Activated CD4-positive, CD25-positive, alpha-beta regulatory T cell treated with anti-CD3 and anti-CD28 coated beads, Interleukin-2, amount 50 U/mL, for 16 hours (primary cell): ENCODE results near the gene ETS1.

Experiments
- DNase-seq: peaks from one replicate; pipeline ENCODE4 v3.0.0-alpha.2; 2020; ENCODE audit warnings: low read depth, low spot score

Gene ETS1

GRCh38 chr11:128428935-128429334, 158.4 kb downstream of the ETS1 start:
- no peak for DNase-seq

DNA sequence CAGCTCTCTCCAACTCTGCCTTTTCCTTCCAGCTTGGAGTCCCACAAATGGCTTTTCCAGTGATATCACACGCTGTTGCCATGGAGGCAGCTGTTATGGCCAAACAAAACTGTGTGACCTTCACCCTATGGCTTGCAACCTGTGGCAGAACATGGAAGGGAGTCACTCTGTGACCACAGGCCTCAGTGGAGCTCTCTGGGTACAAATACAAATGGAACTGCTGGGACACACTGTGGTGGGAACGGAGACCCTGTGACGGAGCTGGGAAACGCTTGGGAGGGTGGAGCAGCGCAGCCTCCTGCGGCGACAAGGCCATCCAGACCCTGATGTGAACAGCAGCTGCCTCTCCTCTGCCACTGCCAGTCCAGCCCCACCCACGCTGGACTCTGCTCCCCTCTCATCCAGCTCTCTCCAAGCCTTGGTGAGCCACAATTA, 162.5 kb downstream of the ETS1 start:
- DNase-seq, result no peak

DNA sequence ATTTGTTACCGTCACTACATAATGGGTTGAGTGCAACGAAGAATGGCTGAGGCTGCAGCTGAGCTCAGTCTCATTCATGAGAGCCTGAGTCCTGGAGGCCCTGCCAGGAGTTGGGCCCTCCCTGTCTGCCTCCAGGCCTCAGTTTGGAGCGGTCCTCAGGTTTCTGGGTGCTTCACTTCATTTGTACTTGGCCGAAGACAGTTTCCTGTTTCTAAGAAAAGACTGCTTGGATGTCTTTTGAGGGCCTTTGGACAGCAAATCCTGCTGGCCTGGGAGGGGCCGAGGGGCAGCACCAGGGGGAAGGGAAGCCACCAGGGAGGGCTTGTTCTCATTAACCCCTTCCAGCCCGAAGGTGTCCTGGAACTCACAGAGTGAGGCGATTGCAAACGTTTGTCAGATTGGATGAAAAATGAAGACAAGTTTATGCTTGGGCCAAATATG, 163.1 kb downstream of the ETS1 start:
- DNase-seq, result no peak

DNA sequence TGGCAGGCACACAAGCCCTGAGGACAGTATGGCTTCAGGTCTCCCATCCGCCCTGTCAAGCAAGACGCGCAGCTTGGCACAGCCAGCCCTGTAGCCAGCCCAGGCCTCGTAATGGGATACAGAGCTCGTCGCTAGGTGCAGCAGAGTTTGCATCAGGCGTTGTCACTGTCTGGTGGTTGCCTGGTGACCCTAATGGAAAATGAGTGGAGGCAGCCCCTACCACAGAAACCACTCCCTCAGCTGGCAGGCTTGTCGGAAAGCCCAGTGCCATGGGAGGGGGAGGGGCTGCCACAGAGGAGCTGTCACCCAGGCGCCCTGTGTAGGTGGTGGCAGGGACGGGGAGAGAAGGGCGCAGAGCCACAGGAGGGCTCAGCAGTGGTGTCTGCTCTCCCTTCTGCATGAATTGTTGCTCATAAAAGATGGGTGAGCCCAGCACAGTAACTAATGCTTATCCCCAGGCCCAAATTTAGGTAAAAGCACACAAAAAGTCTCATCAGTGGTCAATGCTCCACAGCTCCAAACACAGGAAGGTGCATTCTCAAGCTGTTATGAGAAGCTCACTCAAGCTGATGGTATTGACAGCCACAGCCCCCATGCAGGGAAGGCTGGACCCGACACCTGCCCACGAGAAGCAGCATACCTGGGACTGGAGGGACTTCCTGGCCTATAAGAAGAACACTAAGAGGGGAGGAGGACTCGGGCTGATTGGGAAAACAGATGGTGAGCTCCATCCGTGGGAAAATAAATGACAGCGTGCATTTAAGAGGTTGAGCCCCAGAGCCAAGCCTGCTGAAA, 164.6 kb downstream of the ETS1 start:
- peak; percentile 73 for DNase-seq

GRCh38 chr11:128421577-128422330, 165.6 kb downstream of the ETS1 start:
- DNase-seq, result no peak

- DNase-seq, result no peak
These were observed 166.4 kb downstream of the ETS1 start for GRCh38 chr11:128420951-128421350.

DNA sequence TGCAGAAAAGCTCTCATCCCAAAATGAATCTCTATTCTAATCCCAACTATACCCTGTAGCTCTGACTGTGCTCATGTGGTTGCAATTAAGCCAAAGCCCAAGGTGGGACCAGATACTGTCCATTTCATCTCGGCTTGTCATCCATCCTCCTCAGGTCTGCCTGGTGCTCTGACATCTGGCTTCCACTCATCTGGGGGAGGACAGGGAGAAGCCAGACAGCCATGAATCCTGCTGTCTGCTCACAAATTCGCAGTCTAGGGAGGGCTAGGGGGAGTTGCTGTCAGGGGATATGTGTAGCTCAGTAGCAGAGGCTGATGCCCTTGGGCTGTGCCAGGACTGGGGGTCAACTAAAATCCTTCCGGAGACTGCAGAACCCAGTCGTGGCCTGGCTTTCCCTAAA, 167.1 kb downstream of the ETS1 start:
- DNase-seq, result no peak

GRCh38 chr11:128419012-128419767, 168.2 kb downstream of the ETS1 start:
- DNase-seq, result no peak

DNA sequence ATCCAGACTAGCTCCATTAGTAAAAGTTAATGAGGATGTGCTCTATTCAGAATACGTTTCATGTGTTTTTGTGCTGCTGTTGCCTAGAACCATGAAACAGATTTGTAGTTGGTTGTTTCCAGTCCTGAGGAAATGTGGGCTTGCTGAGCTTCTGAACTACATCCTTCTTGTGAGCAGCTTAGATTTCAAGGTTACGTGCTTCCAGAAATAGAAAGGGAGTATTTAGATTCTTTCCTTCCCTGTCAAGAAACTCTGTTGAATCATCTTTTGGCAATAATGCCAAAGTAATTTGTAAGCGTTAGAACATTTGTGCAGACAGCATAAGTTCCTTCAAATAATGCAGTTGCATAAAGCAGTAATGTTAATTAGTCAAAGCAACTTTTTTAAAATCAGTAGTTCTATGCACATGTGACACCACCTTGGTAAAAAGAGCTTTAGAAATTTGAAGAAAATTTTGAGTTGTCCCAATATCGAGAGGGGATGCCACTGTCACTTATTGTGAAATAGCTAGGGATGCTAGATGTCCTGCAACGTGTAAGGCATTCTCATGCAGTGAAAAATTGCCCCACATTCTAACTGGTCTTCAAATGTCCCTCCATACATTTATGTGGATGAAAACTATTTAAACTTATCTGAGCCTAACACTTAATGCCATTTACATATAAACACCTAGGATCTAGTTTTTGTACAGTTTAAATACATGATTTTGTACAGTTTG, 169.6 kb downstream of the ETS1 start:
- DNase-seq, result no peak

DNA sequence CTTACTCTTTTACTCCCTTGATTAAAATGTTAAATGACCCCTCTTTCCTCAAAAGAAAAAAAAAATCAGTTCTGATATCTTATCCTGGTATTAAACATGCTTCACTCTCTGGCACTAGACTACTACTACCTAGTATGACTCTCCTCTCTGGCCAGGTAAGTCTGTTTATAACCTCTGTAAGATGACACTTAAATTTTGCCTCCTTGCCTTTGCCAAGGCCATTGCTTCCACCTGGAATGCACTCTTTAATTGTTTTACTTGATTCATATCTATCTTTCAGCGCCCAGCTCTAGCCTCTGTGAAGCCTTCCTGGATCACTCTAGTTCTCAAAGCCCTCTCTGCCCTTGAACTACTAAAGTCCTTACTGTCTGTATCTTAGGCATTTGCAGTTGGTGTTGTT, 170.4 kb downstream of the ETS1 start:
- no peak for DNase-seq

GRCh38 chr11:128415539-128415938, 171.8 kb downstream of the ETS1 start:
- no peak for DNase-seq

DNA sequence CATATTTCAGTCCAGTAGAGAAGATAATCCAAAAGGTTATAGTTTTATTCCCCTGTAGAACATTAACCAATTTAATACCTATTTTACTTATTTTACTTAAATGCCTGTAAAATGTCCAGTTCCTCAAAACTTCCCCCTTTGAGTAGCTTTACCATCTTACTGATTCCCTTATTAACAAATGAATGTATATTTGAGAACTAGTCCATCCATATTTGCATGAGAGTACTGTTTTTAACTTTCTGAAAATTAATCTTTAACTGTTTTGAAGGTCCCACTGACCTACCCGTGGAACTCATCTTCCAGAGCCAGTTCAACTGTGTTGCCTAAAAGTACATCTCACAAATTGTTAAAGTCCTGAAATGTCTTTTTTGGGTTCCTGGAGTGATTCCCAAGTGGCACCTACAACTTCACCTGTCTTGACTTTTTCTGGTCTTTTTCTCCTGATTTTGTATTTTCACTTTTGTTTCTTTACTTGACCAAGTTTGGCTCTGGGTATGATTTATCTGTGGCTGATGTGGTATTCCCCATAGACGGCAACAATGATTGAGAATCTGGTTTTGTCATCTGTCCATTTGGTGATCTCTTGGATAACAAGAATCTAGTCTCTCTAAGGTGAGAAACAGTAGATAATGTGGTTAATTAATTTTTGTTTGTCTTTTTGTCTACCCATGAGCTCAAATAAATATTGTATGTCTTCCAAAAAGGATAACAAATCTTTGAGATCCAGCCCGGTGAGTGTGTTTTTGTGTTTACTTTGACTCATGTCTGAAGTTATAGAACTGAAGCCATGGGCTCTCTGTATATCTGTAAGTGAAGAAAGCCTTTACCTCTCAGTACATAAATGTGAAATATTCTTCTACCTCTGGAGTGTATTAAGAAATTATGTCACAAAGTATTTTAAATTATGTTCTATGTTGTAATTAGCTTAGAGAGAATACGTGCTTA, 174.2 kb downstream of the ETS1 start:
- DNase-seq, result no peak

DNA sequence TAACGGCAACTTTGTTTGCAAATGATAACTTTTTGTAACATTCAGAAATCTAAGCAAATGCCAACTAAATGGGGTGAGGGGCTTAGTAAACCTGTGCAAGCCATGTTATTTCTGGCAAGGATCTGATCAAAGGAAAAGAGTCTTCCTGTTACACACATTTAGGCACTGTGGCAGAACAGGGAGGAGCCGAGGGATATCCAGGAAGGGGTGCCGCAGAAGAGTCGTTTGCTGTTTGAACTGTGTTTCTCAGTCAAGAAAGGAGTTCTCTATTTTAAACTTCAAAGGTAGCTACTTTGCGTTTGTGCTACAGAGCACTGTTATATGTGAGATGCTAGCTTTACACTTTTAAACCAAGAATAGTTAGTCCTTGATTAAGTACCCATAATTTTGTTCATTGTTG, 175.5 kb downstream of the ETS1 start:
- no peak for DNase-seq

GRCh38 chr11:128411150-128411549, 176.2 kb downstream of the ETS1 start:
- DNase-seq, result no peak

- no peak for DNase-seq
These were observed 177.9 kb downstream of the ETS1 start for GRCh38 chr11:128409476-128409875.
